HepG2 (cell line): Measurements from ENCODE around the gene C17orf58. TPM values are rescaled to one million over a fixed set of nuclear protein-coding genes. Genes with fewer than 3 reads are reported as not detected.
A peak's percentile ranks its signal among the peaks of the same experiment; 100 is the strongest.

Source experiments
- BRD4 ChIP-seq: sonication (generic); formaldehyde crosslinking; IDR thresholded peaks from 2 replicates; pipeline ENCODE4 v1.4.0; 2020; ENCODE audit warnings: missing genetic modification reagents
- FOXM1 ChIP-seq: sonication (generic); formaldehyde crosslinking; IDR thresholded peaks from 2 replicates; pipeline ENCODE4 v1.5.0; 2020; ENCODE audit warnings: missing genetic modification reagents
- HES4 ChIP-seq: sonication (generic); formaldehyde crosslinking; IDR thresholded peaks from 2 replicates; pipeline ENCODE4 v1.9.0; 2021; ENCODE audit warnings: mild to moderate bottlenecking, missing genetic modification reagents, borderline replicate concordance
- HMGA1 ChIP-seq: sonication (generic); formaldehyde crosslinking; conservative IDR thresholded peaks from 2 replicates; pipeline ENCODE4 v1.4.0; 2020; ENCODE audit warnings: missing genetic modification reagents
- HNRNPK ChIP-seq: fragments of 200-400 bp; formaldehyde crosslinking; IDR thresholded peaks from 2 replicates; pipeline ENCODE4 v1.6.1; 2018; ENCODE audit warnings: low read length, low read depth, moderate library complexity, mild to moderate bottlenecking; ENCODE audit not compliant: poor library complexity, severe bottlenecking
- HOXA7 ChIP-seq: sonication (generic); formaldehyde crosslinking; IDR thresholded peaks from 2 replicates; pipeline ENCODE4 v1.8.1; 2022; ENCODE audit warnings: mild to moderate bottlenecking, missing genetic modification reagents, moderate library complexity
- MAZ ChIP-seq, 2 experiments: sonication (generic) in 1 of 2; formaldehyde crosslinking in 1 of 2; IDR thresholded peaks; 2 replicates each; pipeline versions ENCODE4 v1.5.0 to v1.6.1; 2012 to 2020; ENCODE audit warnings: low read depth in 2 of 2, mild to moderate bottlenecking in 2 of 2, borderline replicate concordance in 1 of 2, improper control_type of control experiment in 1 of 2, low read length in 1 of 2, missing genetic modification reagents in 1 of 2, moderate library complexity in 1 of 2
- MIXL1 ChIP-seq: IDR thresholded peaks from 2 replicates; pipeline ENCODE4 v1.6.1; 2016
- MXD1 ChIP-seq: sonication (generic); formaldehyde crosslinking; IDR thresholded peaks from 2 replicates; pipeline ENCODE4 v1.4.0; 2020; ENCODE audit warnings: mild to moderate bottlenecking, missing genetic modification reagents
- MXD3 ChIP-seq: IDR thresholded peaks from 2 replicates; pipeline ENCODE4 v1.6.1; 2016; ENCODE audit warnings: mild to moderate bottlenecking, missing biosample characterization, missing genetic modification reagents
- NAIF1 ChIP-seq: sonication (generic); formaldehyde crosslinking; IDR thresholded peaks from 2 replicates; pipeline ENCODE4 v1.5.0; 2020; ENCODE audit warnings: mild to moderate bottlenecking, missing genetic modification reagents, borderline replicate concordance
- NCOA1 ChIP-seq: sonication (generic); formaldehyde crosslinking; IDR thresholded peaks from 2 replicates; pipeline ENCODE4 v1.9.0; 2021; ENCODE audit warnings: missing genetic modification reagents
- NFYB ChIP-seq: sonication (generic); formaldehyde crosslinking; IDR thresholded peaks from 2 replicates; pipeline ENCODE4 v1.4.0; 2020; ENCODE audit warnings: missing genetic modification reagents
- POGZ ChIP-seq: sonication (generic); formaldehyde crosslinking; IDR thresholded peaks from 2 replicates; pipeline ENCODE4 v1.4.0; 2020; ENCODE audit warnings: mild to moderate bottlenecking, missing genetic modification reagents
- PRMT3 ChIP-seq: sonication (generic); formaldehyde crosslinking; IDR thresholded peaks from 2 replicates; pipeline ENCODE4 v1.8.1; 2022; ENCODE audit warnings: low read depth, mild to moderate bottlenecking, moderate library complexity, missing genetic modification reagents, borderline replicate concordance
- REPIN1 ChIP-seq: sonication (generic); formaldehyde crosslinking; IDR thresholded peaks from 2 replicates; pipeline ENCODE4 v1.8.0; 2022; ENCODE audit warnings: missing genetic modification reagents, low read depth, mild to moderate bottlenecking, borderline replicate concordance
- SSRP1 ChIP-seq: IDR thresholded peaks from 2 replicates; pipeline ENCODE4 v1.6.1; 2016; ENCODE audit warnings: control low read depth
- STAG1 ChIP-seq: sonication (generic); formaldehyde crosslinking; IDR thresholded peaks from 2 replicates; pipeline ENCODE4 v1.4.0; 2020; ENCODE audit warnings: missing genetic modification reagents
- ZBTB34 ChIP-seq: sonication (generic); formaldehyde crosslinking; IDR thresholded peaks from 2 replicates; pipeline ENCODE4 v1.8.0; 2022; ENCODE audit warnings: mild to moderate bottlenecking, missing genetic modification reagents
- ZNF460 ChIP-seq: sonication (generic); formaldehyde crosslinking; IDR thresholded peaks from 2 replicates; pipeline ENCODE4 v1.5.1; 2020; ENCODE audit warnings: missing genetic modification reagents, mild to moderate bottlenecking, borderline replicate concordance
- polyA plus RNA-seq, 8 experiments: library from polyadenylated mRNA; depleted of rRNA in 3 of 8; stranded (reverse) in 7 of 8; unstranded in 1 of 8; fragments of >200 nt; fragmentation: Illumina TruSeq in 4 of 8; extraction: Trizol in 4 of 8; gene quantifications; 2 replicates each; pipeline versions ENCODE4 v1.2.1 to v1.2.3, GENCODE V29; 2011 to 2016; ENCODE audit warnings: low read depth in 4 of 8, missing spikeins in 1 of 8, mixed read lengths in 1 of 8; ENCODE audit not compliant: insufficient read depth in 1 of 8
- total RNA-seq, 5 experiments: library from RNA; depleted of rRNA; stranded (reverse); fragments of >200 nt; fragmentation: Illumina TruSeq; extraction: Trizol; gene quantifications; 2 replicates each; pipeline ENCODE4 v1.2.3, GENCODE V29; 2016; ENCODE audit warnings: low read depth in 1 of 5
- TF ChIP-seq, protein P1 (sequence below): sonication (generic); formaldehyde crosslinking; IDR thresholded peaks from 2 replicates; pipeline ENCODE4 v1.5.1; 2020; ENCODE audit warnings: missing genetic modification reagents, mild to moderate bottlenecking, borderline replicate concordance
- TF ChIP-seq, protein P2 (sequence below): sonication (generic); formaldehyde crosslinking; IDR thresholded peaks from 2 replicates; pipeline ENCODE4 v1.4.0; 2020; ENCODE audit warnings: missing genetic modification reagents, low read depth, mild to moderate bottlenecking, borderline replicate concordance

The C17orf58 gene
- total and polyA plus RNA-seq, 2 of the 13 experiments (the other 11 are each of a cell fraction or from before 2014, with no cell fraction given), result 15.6 to 15.8 TPM

GRCh38 chr17:68033636-68034451 is 37.6 kb upstream of the C17orf58 start (continued):
- TF ChIP-seq, protein P1, sequence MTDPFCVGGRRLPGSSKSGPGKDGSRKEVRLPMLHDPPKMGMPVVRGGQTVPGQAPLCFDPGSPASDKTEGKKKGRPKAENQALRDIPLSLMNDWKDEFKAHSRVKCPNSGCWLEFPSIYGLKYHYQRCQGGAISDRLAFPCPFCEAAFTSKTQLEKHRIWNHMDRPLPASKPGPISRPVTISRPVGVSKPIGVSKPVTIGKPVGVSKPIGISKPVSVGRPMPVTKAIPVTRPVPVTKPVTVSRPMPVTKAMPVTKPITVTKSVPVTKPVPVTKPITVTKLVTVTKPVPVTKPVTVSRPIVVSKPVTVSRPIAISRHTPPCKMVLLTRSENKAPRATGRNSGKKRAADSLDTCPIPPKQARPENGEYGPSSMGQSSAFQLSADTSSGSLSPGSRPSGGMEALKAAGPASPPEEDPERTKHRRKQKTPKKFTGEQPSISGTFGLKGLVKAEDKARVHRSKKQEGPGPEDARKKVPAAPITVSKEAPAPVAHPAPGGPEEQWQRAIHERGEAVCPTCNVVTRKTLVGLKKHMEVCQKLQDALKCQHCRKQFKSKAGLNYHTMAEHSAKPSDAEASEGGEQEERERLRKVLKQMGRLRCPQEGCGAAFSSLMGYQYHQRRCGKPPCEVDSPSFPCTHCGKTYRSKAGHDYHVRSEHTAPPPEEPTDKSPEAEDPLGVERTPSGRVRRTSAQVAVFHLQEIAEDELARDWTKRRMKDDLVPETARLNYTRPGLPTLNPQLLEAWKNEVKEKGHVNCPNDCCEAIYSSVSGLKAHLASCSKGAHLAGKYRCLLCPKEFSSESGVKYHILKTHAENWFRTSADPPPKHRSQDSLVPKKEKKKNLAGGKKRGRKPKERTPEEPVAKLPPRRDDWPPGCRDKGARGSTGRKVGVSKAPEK, result no peak
- no peak for TF ChIP-seq SSRP1 (CRISPR knock-in tag)
- TF ChIP-seq BRD4, result no peak
- no peak for TF ChIP-seq HES4
- no peak for TF ChIP-seq PRMT3 (CRISPR knock-in tag)
- TF ChIP-seq NCOA1 (CRISPR knock-in tag), result no peak
- TF ChIP-seq, protein P2, sequence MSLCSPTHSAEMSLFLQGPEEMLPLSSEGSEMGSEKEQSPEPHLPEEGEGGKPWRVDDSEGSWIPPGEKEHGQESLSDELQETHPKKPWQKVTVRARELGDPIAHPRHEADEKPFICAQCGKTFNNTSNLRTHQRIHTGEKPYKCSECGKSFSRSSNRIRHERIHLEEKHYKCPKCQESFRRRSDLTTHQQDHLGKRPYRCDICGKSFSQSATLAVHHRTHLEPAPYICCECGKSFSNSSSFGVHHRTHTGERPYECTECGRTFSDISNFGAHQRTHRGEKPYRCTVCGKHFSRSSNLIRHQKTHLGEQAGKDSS (CRISPR knock-in tag), result no peak; the same call in 1 of the 2 replicates
- TF ChIP-seq MIXL1 (CRISPR knock-in tag), result peak; percentile 61
- no peak for TF ChIP-seq MAZ (IDR thresholded peaks at IDR 0.05; ENCODE audit: borderline replicate concordance, low read depth, low read length)
- no peak for TF ChIP-seq MAZ (CRISPR knock-in tag; IDR thresholded peaks at IDR 0.05; ENCODE audit: low read depth)
- TF ChIP-seq ZNF460 (CRISPR knock-in tag), result no peak
- TF ChIP-seq HOXA7, result no peak
- TF ChIP-seq MXD3, result no peak
- TF ChIP-seq NFYB, result peak; percentile 67
- no peak for TF ChIP-seq ZBTB34 (CRISPR knock-in tag)
- TF ChIP-seq FOXM1 (CRISPR knock-in tag), result no peak
- TF ChIP-seq POGZ (CRISPR knock-in tag), result no peak
- no peak for TF ChIP-seq HNRNPK
- no peak for TF ChIP-seq REPIN1
- no peak for TF ChIP-seq NAIF1
- TF ChIP-seq MXD1 (CRISPR knock-in tag), result no peak
- TF ChIP-seq HMGA1 (CRISPR knock-in tag), result no peak
- no peak for TF ChIP-seq STAG1
